HG03103 (cell line): ENCODE results near the gene TMEM108.

Experiments
- ATAC-seq: cut with Tn5 transposase; IDR thresholded peaks from one replicate; pipeline ENCODE4 v1.9.1; 2021; ENCODE audit warnings: low read depth; ENCODE audit not compliant: unreplicated experiment

Gene TMEM108

DNA sequence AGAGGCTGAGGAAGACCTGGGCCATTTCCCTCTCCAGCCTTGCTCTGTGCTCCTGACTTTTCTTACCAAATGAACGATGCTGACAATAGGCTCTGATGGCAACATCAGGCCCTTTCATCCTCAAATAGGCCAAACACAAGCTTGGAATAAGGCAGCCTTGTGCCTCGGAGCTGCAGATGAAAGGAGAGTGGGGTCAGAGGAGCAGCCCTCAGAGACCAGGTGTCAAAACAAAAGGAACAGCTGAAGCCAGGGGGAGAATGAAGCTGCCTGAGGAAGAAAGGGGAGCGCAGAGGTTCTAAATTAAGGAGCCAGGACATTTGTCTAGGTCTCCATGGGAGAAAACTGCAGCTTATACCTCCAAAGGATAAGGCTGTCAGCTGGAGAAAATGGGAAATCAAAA lies 366.7 kb downstream of the TMEM108 start:
- ATAC-seq = no peak

DNA sequence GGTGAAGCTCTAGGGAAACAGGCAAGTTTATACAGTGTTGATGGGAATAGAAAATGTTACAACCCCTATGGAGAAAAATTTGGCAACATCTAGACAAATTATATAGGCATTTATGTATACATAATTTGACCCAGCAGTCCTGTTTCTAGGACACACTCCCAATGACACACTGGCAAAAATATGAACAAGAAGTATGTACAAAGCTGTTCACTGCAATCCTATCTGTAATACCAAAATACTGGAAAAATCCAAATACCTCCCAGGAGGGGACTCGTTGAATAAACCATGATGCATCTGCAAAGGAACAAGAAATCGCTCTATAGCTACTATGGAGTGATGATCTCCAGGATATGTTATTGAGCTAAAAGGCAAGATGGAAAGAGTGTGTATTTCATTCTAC lies 370.2 kb downstream of the TMEM108 start:
- no peak for ATAC-seq

DNA sequence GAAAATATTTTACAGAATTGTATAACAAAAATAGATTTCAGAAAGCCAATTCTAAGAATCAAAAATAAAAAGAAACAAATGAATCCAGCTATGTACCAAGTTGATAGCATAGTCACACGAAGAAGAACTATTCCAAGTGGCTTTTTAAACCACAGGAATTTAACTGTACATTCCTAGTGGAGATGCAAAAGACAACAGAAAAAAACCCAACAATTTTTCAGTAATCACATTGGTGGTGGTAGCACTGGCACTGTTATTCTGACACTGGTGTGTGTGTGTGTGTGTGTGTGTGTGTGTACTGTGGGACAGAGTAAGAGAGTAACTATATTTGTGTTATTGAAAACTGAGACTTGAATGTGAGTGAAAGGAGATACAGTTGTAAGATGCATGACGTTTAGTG lies 370.8 kb downstream of the TMEM108 start:
- ATAC-seq = no peak

DNA sequence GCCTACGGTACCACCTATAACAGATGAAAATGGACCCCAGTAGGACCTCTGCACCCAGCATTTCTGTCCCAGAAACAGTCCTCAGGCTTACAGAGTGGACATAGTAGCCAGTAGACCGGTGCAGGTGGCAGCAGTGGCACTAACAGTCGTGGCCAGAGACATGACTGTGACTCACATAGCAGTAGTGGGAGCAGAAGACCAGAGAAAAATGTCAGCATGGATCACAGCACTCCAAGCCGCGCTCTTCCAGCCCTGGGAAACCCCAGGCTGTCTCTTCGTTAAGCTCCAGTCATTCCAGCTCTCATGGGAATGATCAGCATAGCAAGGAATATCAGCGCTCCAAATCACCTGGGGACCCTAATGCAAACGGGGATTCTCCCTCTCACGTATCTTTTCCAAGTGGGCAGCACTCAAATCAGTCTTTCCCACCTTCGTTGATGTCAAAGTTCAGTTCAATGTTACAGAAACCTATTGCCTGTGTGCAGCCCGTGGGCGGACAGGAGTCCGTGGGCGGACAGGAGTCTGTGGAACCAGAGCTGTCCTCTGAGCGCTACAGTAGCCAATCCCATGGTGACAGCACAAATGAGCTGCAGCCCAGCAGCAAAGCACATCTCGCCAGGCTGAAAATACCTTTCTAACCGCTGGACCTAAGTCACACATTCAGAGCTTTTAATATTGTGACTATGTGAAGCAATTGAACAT lies 372.2 kb downstream of the TMEM108 start:
- no peak for ATAC-seq

DNA sequence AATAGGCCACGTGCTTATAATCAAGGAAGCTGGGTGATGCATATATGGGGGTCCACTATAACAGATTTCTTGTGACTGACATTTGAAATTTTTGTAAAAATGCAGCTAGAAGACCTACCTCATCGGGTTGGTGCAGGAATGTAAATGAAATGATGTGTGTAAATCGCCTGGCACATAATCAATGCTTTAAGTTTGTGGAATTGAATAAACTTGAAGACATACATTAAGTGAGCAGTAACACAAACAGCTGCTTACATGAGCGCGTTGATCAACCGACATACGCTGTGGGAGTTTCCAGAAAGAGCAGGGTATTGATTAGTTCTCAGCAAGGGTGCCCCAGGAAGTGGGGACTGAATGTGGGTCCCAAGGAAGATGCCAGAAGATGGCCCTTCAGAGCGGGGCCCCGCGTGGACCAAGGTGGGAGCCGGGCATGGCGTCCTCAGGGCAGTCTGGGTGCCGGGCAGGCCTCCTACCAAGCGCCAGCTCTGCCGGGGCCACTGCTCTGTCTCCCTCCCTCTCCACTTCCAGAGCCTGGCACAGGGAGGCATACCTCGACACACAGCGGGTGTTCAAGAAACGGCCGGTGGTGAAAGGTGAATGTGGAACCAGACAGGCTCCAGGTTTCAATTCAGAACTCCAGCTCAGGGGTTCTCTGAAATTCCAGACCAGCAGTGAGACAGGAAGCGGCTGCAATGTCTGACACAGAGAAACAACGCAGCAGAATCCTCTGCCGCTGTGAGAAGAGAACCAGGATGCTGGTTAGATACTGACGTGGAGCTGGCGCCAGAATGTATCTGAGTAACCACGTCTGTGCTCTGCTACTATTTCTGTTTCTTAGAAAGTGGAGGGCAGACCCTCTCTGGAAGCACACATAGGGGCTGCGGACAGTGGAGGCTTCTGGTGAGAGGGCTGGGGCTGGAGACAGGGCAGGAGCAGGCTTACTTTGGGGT lies 374.3 kb downstream of the TMEM108 start:
- ATAC-seq = no peak

DNA sequence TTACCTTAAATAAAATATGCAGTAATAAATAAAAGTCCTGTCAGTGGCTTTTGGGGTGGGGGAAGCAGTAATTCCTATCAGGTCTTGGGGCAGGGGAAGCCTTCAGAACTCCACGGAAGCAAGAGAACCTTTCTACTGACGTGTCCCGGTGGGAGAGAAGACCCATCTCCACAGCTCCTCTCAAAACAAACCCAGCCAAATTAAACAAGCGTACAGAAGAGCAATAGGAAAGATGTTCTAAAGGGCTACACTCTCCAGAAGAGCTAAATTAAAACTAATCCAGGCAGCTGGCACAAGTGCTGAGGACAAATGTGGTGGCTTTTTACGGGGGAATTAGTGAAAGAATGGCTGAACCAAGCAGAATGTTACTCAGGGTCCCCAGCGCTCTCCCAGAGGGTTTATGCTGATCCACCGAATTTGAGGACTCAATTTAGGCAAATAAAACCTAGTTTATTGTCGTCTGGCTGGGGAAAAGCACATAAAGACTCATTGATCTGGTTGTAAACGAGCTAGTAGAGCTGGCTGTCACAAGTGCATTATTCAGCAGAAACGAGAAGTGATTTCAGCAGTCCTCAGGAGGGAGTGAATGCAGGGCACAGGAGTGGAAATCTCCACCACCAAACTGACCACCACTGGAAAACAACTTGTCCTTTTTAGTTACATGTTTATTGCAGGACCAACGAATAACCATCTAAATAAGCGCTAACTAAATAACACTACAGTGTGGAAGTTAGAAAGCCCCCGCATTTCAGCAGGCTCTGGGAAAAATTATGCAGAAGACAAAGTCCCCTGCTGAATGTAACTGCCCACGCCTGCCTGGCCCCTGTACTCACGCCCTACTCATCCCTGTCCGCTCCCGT lies 375.2 kb downstream of the TMEM108 start:
- no peak for ATAC-seq

DNA sequence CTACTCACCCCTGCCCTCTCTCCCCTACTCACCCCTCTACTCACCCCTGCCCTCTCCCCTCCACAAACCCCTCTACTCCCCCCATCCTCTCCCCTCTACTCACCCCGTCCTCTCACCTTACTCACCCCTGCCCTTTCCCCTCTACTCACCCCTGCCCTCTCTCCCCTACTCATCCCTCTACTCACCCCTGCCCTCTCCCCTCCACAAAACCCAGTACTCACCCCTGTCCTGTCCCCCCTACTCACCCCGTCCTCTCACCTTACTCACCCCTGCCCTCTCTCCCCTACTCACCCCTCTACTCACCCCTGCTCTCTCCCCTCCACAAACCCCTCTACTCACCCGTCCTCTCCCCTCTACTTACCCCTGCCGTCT lies 375.8 kb downstream of the TMEM108 start:
- no peak for ATAC-seq

DNA sequence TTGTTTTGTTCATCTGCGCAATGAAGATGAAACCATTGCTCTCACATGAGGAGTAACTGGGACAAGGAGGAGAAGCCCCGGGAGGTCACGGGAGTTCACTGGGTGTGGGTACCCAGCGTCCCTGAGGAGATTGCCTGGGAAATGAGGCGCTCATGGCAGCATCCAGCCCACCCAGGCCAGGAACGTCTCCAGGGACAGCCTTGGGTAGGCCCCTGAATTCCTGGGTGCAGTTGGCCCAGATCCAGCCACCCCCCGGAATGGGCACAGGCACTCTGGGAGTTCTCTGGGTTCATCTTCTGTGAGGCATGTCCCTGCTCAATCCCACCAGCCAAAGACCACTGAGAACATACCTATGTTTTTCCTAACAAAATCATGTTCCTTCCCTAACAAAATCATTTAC lies 380.2 kb downstream of the TMEM108 start:
- ATAC-seq = no peak

DNA sequence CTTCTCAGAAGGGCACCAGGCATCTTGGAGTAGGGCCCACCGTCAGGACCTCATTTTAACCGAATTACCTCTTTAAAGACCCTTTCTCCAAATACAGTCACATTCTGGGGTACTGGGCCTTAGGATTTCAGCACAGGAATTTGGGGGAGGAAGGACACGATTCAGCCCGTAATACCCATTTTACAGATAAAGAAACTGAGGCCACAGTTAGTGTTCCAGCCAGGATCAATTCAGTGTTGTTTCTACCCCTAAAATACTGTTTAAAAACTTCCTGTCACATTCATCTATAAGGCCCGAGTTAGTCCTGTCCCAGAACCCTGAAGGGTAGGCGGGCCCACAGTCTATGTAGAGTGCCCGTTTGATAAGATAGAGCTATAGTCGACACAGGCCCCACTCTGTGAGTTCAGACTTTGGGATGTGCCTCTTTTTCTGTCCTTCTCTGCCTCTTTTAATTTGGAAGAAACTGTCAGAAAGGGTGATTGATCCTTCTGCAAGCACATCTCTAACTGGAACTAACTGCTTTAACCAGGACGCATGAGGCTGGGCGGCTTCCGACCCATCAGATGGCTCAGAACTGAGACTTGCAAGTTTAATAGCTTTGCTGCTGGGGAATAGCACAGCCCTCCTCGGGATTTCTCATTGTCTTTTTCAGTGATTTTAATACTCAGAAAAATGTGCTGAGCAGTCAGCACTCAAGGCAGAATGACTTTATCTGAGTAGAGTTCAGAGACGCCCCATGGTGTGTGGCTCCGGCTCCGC lies 381.1 kb downstream of the TMEM108 start:
- no peak for ATAC-seq

DNA sequence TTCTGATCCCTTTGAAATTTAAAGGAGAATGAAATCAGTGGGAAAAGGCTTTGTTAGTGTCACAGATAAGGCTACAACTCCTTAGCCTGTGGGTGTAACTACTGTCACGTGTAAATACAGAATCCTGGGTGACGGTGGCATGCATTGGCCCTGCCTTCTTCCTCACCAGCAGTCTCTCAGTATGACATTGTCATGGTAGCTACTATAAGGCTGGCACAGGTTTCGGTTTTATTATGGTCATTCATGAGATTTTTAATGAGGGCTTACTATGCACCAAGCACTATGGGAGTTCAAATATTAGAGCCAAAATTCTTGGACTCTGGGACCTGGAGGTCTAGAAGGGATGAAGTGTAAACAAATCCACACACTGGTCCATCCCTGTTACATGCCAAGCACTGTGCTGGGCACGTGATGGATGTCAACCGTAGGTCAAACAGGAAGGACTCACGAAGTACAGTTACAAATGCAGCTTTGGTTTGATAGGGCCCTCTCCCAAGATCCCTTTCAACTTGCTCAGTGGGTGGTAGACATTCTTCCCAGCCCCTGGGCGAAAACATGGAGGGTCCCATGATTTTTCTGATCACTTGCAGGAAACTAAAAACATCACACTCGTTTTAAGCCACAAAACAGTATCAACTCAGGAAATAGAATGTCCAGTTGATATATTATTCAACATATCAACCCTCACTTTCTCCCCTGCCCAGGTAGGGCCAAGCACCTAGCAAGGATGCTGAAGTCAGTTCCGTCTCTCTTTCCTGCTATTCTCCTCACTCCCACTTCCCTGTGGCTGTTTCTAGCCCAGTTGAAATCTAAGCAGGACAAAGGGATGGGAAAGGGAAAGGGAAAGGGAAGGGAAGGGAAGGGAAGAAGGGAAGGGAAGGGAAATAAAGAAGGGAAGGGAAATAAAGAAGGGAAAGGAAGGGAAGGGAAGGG lies 387.0 kb downstream of the TMEM108 start:
- no peak for ATAC-seq

DNA sequence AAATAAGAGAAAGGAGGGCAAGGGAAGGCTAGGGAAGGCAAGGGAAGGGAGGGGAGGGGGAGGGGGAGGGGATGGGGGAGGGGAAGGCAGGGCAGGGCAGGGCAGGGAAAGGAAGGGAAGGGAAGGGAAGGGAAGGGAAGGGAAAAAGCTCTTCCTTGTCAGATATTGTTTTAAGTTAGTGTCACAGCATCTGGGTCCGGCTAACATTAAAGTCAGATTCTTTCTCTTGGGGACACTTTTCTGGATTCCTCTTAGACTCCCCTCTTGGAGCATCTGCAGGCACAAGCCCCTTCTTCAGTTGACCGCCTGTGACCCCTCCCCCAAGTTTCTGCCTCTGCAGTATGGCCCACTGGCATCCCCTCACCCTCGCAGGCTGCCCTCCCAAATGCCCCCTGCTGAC lies 387.7 kb downstream of the TMEM108 start:
- no peak for ATAC-seq

DNA sequence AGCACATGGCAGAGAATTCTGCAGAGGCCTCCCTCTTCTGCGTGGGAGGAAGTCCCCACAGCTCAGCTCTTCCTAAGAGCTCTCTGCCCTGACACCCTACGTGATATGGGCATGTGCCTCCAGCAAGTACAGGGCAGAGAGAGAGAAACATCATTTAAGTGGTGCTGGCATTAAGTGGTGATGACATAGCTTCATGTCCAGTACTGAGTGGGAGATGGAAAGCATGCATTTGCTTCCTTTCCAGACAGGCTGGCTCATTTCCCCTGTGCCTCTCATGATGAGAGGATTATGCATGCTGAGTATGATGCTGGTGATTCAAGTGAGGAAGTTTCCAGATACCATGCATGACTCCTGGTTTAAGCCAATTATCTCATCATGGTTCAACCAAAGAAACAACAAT lies 388.5 kb downstream of the TMEM108 start:
- no peak for ATAC-seq

DNA sequence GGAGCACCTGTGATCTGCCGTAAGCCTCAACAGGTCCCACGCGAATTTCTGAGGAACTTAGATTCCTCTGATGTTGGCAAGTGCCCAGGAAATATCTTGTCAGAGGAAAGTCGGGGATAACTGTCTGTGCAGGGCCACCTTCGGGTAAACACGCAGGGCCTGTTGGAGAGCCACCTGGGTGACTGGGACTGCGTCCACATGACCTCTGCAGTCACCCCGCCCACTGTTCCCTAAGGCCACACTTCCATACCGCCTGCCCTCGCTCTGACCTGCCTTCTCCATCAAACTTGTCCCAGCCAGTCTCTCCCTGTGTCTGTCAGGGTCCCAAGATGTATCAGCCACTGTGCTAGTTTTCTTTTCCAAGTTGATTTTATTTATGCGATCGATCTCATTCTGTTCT lies 390.4 kb downstream of the TMEM108 start:
- no peak for ATAC-seq

DNA sequence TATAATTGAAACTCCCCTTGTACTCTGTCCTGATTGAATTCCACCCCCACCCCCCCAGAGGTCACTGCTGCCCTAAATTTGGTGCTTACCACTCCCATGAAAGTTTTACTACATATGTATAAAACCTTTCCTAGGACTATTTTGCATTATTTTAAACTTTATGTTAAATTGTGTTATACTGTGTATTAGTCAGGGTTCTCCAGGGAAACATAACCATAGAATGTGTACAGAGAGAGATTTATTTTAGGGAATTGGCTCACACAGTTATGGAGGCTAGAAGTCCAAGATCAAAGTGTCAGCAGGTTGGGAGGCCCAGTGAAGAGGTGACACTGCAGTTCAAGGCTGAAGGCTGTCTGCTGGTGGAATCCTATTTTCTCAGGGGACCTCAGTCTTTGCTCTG lies 390.9 kb downstream of the TMEM108 start:
- no peak for ATAC-seq

DNA sequence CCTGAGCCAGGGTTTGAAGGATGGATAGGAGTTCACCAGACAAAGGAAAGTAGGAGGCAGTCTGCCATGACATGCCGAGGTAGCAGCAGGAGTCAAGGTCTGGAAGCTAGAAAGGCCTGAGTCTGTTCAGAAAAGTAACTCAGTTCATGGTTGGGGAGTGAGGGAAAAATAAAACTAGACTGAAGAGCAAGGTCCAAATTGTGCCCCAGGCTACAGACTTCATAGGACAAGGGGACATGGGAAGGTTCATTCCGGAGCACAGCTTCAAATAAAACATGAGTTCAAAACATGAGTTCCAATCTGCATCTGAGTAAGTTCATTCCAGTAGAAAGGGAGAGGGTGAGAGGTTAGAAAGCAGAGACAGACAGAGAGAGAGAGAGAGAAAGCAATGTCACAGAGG lies 401.4 kb downstream of the TMEM108 start:
- ATAC-seq = no peak

DNA sequence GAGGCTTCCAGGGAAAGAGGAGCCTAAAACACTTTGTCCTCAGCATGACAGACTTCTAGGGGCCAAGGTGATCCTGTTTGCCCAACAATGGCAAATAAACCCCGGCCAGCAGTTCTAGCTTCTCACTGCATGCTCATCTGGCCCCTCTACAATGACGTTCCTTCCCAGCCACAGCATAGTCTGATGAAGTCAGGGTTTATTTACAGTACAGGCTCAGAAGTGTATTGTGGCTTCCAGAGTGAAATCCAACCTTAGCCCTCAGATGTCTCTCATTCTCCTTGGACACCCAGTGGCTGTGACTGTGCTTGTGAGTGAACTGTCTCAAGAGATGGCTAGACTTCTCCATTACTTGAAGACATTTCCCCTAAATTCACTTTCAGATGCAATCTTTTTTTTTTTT lies 402.5 kb downstream of the TMEM108 start:
- no peak for ATAC-seq

DNA sequence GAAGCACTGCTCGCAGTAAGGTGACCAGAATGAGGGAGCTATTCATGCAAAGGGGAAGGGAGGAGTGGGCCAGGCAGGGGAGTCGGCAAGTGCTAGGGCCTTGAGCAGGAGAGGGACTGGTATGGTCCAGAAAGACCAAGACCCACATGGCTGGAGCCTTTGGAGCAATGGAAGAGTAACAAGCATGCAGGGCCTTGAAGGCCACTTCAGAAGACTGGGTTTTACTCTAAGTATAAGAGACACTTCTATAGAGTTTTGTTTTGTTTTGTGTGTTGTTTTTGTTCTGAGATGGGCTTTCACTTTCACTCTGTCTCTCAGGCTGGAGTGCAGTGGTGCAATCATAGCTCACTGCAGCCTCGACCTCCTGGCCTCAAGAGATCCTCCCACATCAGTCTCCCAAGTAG lies 403.7 kb downstream of the TMEM108 start:
- ATAC-seq = peak; percentile 67

DNA sequence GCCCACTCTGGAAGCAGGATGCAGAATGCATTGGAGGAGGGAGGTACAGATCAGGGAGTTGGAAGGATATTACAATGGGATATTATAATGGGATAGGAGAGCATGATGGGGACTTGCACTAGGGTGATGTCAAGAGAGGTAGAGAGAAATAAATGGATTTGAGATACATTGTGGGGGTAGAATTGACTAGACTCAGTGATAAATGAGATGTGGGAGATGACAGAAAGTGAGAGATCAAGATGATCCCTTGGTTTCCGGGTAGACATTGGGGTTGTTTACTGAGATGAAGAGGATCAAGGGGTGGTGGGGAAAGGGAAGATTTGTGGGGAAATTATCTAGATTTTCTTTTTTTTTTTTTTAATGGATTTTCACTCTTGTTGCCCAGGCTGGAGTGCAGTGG lies 404.3 kb downstream of the TMEM108 start:
- no peak for ATAC-seq
